ENCODE data around the gene TRMT11.
"Not testable (repeated sequence)": the region's sequence is repeated elsewhere in the genome, so short reads cannot be mapped to it uniquely, and the experiment has no call there.

TRMT11 gene

GRCh38 chr6:125986301-125987025 is at the start of gene TRMT11:
TSS of gene TRMT11 (plus strand) at chr6:125986540. CDS start at chr6:125986551, 11 bp downstream.
- peak; percentile 73 to 82 (median 75) for DNase-seq (ENCODE audit: low read depth in 3 of 3)

DNA sequence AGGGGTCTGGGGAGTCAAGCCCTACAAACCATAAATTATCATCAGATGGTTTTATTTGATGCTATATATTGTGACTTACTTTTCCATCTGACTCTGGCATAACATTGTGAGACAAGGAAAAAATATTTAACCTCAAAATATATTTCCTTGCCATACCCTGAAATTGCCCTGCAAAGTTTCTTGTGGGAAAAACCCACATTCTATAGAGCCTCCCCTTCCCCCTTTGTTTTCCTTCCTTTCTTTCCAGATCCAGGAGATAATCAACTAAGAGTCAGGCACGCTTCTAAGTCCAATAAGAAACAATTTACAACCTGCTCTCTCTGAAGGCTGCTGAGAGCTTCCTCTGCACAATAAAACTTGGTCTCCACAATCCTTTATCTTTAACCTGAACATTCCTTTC is 47.3 kb upstream of the TRMT11 start:
- DNase-seq (ENCODE audit: low read depth in 3 of 3): no peak

DNA sequence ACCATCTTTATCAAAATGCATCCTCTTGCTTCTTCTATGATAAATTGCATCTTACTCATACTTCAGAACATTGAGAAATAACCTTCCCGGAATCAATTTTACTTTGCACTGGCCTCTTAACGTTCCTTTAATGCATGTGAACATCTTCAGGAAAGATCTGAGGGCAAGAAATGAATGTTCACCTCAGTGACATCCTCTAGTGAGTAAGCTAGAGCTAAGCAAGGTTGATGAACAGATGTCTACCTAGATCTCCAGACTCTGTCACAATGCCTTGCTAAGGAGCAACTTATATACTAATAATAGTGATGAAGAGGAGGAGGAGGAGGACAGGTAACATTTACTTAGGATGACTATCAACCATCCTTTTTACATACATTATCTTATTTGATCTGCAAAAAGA is 46.5 kb upstream of the TRMT11 start:
- no peak for DNase-seq (ENCODE audit: low read depth in 3 of 3)

DNA sequence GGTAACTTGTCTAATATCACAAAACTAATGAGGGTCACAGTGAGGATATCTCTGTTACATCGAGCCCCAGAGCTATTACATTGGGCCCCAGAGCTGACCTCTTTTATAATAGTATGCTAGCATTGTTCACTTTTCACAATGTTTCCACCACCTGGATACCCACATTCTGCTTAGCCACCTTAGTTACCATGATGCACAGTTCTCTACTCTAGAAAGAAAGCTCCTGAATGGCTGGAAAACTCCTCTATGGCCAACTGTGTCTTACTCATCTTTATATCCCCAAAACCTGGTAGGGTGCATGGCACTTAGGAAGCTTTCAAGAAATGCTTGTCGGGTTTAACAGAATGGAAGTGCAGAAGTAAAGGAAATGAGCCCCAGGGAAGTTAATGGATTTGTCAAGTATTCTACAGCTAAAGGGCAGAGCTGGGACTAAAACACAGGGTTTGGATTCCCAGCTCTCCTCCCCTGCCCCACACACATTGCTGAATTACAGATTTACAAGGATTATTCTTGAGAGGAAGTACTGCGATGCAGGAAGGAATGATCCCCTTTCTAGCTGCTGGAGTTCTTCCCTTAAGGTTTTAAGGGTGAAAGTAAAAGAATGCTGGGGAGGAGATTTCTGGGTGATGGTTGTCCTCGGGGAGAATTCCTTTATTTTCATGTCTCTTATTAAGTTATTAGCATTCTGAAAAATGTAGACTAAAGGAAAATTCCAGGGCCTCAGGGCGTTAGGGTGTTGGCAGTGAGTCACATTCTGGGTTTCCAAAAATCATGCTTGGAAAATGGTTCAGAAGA is 45.9 kb upstream of the TRMT11 start:
- no peak for DNase-seq (ENCODE audit: low read depth in 3 of 3)

GRCh38 chr6:125942672-125943527 is 43.4 kb upstream of the TRMT11 start:
- no peak for DNase-seq (ENCODE audit: low read depth in 3 of 3)

DNA sequence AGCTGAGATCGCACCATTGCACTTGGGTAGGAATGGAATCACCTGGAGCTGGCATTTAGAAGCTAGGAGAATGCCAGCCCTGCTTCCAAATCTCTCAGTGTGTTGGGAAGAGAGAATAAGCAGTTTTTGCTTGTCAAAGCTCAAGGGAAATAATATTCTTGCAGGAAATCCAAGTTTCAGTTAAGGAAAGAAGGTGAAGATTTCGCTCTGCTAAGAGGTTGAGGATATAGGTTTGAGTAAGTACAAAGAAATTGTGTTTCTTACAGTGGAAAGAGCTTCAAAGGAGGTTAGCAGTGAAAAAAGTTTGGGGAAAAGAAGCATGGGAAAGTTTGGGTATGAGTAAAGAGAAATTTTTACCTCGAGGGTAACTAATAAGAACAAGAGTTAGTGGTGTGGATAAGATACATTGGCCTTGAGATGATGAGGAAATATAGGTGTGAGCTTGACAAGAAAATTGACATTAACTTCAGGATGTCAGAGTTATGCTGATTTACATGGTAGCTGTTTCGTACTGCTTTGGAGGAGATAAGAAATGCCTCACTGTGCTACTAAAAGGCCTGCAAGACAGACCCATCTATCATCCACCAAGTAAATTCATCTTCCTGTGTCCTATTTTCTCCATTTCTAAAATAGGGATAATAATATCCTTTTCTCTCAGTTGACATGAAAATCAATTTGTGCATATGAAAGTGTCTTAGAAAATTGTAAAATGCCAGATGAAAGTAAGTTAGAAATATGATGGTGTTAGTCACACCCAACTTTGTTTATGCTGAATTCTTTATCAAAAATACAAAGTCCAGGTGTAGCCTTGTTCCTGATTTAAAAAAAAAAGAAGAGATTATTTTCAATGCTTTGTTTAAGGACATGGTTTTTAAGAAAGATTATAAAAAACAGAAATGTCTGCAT is 42.6 kb upstream of the TRMT11 start:
- no peak for DNase-seq (ENCODE audit: low read depth in 3 of 3)

GRCh38 chr6:125944434-125944816 is 41.9 kb upstream of the TRMT11 start:
- DNase-seq (ENCODE audit: low read depth in 3 of 3): no peak

DNA sequence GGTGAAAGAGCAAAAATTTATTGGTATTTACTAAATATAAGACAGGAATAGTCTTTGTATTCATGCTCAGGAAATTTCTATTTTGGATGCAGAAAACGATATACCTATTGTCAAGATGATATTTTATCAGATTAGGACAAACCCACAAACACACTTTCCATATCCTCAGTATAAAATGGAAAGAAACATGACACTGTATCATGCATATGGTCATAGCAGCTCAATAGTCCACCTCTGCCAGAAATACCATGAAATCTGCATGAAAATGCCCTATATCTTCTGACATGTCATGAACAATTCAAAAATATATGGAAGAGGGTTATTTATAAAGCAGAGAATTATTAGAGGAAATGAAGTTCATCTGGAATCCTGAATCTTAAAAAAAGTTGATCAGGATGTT is 41.4 kb upstream of the TRMT11 start:
- no peak for DNase-seq (ENCODE audit: low read depth in 3 of 3)

DNA sequence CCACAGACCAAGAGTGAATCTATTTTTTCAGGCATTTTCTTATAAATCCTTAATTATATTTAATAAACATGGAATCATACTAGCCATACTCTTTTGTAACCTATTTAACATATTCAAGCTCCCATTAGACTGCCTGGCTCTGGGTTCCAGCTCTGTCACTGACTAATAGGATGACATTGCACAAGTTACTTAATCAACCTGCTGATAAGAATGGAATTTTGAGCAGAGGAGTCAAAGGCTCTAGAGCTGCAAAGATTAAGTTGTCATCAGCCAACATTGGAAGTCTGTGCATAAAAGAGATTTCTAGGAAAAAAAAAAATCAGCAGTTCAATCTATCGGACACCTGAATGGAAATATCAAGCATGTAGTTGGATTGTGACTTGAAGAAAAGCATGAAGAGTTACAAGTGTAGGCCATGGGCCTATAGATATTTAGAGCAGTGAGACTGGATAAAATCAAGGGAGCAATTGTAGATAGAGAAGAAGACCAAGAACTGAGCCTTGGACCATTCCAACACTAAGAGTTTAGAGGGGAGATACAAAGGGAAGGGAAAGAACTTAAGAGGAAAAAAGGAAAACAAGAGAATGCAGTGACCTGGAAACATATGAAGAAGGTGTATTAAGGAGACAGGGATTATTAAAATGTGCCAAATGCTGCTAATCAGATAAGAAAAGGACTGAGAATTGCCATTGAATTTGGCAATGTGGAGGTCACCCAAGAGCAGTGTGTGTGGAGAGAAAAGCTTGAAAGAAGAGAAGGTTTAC is 40.8 kb upstream of the TRMT11 start:
- DNase-seq (ENCODE audit: low read depth in 3 of 3): no peak

- DNase-seq (ENCODE audit: low read depth in 3 of 3): no peak
Measured at GRCh38 chr6:125947615-125948014, 38.7 kb upstream of the TRMT11 start.

DNA sequence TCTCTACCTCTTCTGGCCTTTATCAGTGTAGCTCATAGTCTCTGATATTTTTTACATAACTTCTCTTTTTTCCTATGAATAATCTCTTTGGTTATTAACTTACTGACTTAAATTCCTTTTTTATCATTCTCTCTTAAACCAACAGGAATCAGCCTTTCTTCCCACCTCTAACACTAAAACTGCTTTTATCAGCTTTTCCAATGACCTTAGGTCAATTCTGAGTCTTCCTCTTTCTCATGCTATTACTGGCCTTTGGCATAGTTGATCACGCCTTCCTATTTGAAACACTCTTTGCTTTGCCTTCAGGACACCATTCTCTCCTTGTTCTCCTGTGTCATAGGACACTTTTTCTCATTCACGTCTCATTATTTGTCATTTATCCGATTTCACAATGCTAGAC is 37.9 kb upstream of the TRMT11 start:
- DNase-seq (ENCODE audit: low read depth in 3 of 3): no peak

DNA sequence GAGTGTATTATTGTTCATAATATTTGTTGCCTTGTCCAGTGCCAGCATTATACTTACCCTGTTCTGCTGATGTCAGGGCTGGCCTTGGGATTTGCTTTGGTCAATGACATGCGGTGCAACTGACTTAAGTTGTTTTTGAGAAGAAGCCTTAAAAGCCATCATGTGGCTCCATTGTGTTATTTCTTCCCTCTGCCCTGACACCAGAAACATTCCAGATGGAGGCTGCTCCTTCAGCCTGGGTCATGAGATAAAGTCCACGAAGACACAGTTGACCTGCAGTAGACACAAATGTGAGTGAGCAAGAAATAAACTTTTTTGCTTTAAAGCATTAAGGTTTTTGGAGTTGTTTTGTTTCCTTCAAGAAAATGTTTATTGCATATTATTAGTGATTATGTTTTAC is 37.3 kb upstream of the TRMT11 start:
- no peak for DNase-seq (ENCODE audit: low read depth in 3 of 3)

DNA sequence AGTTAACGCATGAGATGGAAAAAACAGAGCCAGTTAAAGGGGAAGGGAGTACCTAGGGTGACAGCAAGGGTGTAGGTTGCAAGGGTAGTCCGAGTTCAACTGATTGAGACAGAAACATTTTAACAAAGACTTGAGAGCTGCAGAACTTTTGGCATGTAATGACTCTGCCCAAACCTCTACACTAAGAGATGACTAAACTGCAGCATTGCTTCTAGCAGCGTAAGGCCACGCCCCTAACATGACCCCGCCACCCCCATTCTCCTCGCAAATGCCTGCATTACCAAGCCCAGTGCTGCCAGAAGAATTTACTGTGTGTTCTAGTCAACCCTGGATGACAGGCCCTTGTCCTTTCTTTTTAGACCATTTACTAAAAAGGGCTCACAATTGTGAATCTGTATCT is 36.0 kb upstream of the TRMT11 start:
- no peak for DNase-seq (ENCODE audit: low read depth in 3 of 3)

- not testable (repeated sequence) for DNase-seq (ENCODE audit: low read depth in 3 of 3)
Measured at GRCh38 chr6:125950716-125951115, 35.6 kb upstream of the TRMT11 start.

GRCh38 chr6:125951323-125951722 is 35.0 kb upstream of the TRMT11 start:
- DNase-seq (ENCODE audit: low read depth in 3 of 3): no peak

DNA sequence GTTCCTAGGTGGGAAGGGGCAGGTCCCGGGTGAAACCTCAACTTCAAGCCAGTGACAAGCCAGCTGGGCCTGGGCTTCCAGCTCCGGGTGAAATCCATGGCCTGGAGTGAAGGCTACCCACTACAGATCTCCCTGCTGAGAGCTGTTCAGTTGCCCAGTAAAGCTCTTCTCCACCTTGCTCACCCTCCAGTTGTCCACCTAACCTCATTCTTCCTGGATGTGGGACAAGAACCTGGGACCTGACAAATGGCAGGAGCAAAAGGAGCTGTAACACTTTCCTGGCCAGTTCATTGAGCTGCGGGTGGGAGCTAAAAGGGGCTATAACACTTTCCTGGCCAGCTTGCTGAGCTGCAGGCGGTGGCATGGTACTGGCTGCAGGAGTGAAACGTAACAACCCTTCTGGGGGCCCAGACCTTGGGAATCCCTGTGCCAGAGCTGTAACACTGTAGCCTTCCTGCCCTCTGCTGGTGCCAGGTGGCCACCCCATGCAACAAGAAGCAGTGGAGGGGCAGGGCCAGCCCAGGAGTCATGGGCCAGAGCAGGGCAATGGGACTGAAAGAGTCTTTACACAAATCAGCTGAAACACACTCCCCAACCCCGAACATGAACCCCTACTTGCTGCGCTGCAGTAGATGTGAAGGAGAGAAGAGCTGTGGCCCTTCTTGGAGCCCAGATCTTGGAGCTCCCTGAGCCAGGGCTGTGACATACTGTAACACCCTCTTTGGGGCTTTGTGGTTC is 33.4 kb upstream of the TRMT11 start:
- DNase-seq (ENCODE audit: low read depth in 3 of 3): peak in 1 of 3 experiments; percentile 34

- DNase-seq (ENCODE audit: low read depth in 3 of 3): no peak
Measured at GRCh38 chr6:125953502-125953875, 32.9 kb upstream of the TRMT11 start.

- DNase-seq (ENCODE audit: low read depth in 3 of 3): no peak
Measured at GRCh38 chr6:125954735-125955339, 31.5 kb upstream of the TRMT11 start.

- DNase-seq (ENCODE audit: low read depth in 3 of 3): no peak
Measured at GRCh38 chr6:125955973-125956372, 30.4 kb upstream of the TRMT11 start.

Data from stimulated activated CD4-positive, alpha-beta T cell treated with anti-CD3 and anti-CD28 coated beads, TNF-alpha, amount 100 ng/mL, for 24 hours (primary cell).